Measurements from ENCODE around the gene PPARA. TPM values are rescaled to one million over a fixed set of nuclear protein-coding genes. Genes with fewer than 3 reads are reported as not detected.

The PPARA gene
- polyA plus RNA-seq, 1 of the 3 experiments (the other 2 are of a cell fraction): 4.5 TPM

DNA sequence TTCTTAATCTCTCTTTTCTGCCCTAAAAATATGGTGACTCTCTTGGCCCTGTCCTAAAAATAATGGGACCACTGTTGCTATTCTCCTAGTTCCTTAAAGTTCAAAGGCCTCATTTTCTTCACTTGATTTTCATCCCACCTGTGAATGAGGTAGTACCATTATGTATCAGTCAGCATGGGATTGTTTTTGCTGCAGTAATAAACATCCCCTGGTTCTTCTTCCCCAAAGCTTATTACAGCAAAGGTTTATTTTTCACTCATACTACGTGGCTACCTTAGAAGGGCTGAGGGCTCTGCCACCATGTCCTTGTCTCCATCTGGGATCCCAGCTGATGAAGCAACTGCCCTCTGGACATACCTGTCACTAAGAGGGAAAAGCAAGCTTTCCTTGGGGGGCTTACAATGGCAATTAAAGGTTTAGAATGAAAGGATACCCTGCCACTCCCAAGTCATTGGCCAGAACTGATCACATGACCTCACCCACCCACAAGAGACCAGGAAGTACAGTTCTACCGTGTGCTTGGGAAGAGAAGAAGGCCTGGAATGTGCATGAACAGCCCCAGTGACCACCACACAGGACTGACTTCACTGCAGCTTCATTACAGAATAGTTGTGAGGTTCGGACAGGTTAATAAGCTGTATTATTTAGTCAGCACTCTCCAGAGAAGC lies 125.3 kb downstream of the PPARA start:
- Histone ChIP-seq H4K20me1 (ENCODE audit: insufficient read depth) (no peaks in the 10 kb centered on the region), H3K4me3 (ENCODE audit: low read depth in 2 of 2, low read length in 1 of 2) (no peak overlapping the region), H3K9me2 (no peaks in the 10 kb centered on the region), H3K4me1 (ENCODE audit: control insufficient read depth in 1 of 2, insufficient read depth in 2 of 2, low read depth in 1 of 2, low read length in 1 of 2) (no peaks in the 10 kb centered on the region), H3K27ac (ENCODE audit: low read depth in 2 of 2, low read length in 1 of 2) (no peak overlapping the region), H3K27me3 (ENCODE audit: insufficient read depth) (no peaks in the 10 kb centered on the region), H3K79me2 (ENCODE audit: insufficient read depth) (0 out of 2 replicates have a peak, but pooled peaks cover 4% of the 10 kb centered on the region), H2AFZ (ENCODE audit: low read depth) (no peak overlapping the region), H3K4me2 (no peak overlapping the region), H3K9ac (no peak overlapping the region), H3K36me3 (replicated peaks in 1 of 2; ENCODE audit: control insufficient read depth in 1 of 2, insufficient read depth in 2 of 2, low read length in 1 of 2) (peaks cover 24 to 67% of the 10 kb centered on the region in 2 experiments), H3K9me3 (no peaks in the 10 kb centered on the region), H3F3A (replicated peaks; ENCODE audit: insufficient read depth) (peaks cover 3% of the 10 kb centered on the region)
- no peak for DNase-seq
- 88% methylated on average over 3 of the region's 3 CpGs for WGBS (ENCODE audit: low lambda C conversion rate)
- CTCF ChIA-PET: no interaction called here
- POLR2A ChIA-PET: no interaction called here
- TF ChIP-seq EZH2phosphoT487 (IDR thresholded peaks at IDR 0.05; ENCODE audit: borderline replicate concordance, low read depth): no peak
- no peak for TF ChIP-seq CHD2 (IDR thresholded peaks at IDR 0.05; ENCODE audit: low read length, partially characterized antibody)
- no peak for TF ChIP-seq GABPA (IDR thresholded peaks at IDR 0.05; ENCODE audit: low read depth)
- TF ChIP-seq MXI1 (IDR thresholded peaks at IDR 0.05; ENCODE audit: low read depth, low read length): no peak
- no peak for TF ChIP-seq RXRA (IDR thresholded peaks at IDR 0.05; ENCODE audit: borderline replicate concordance, low read depth)
- TF ChIP-seq FOSL2 (IDR thresholded peaks at IDR 0.05; ENCODE audit: borderline replicate concordance, low read depth): no peak
- TF ChIP-seq TAF1 (IDR thresholded peaks at IDR 0.05; ENCODE audit: borderline replicate concordance, low read depth, low read length): no peak
- TF ChIP-seq EP300 (IDR thresholded peaks at IDR 0.05; ENCODE audit: borderline replicate concordance in 1 of 2, low read depth in 1 of 2, low read length in 1 of 2): no peak
- TF ChIP-seq GATA2 (CRISPR knock-in tag; IDR thresholded peaks at IDR 0.05): no peak
- TF ChIP-seq RCOR1 (IDR thresholded peaks at IDR 0.05; ENCODE audit: low read length): no peak
- no peak for TF ChIP-seq PBX3 (IDR thresholded peaks at IDR 0.05)
- TF ChIP-seq FOXM1 (IDR thresholded peaks at IDR 0.05; ENCODE audit: low read depth): no peak

DNA sequence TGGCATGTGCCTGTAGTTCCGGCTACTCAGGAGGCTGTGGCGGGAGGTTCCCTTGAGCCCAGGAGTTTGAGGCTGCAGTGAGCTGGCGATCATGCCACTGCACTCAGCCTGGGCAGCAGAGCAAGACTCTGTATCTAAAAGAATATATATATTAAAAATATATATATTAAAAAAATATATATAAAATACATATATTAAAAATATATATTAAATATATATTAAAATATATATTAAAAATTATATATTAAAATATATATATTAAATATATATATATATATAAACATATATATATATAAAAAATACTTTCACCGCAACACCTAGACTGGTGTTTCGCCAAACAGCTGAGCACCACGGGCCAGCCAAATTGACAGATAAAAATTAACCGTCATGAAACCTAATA lies 126.2 kb downstream of the PPARA start:
- ChIA-PET POLR2A (no interaction called here), CTCF (interaction anchor here (0.8 kb wide), 1 partner anchor 8 kb away, joined by 3 read pairs; no protein-coding TSS in a partner anchor)
- H3K9me3 ChIP-seq: no peaks in the 10 kb centered on the region
- H3K9ac ChIP-seq: no peak overlapping the region
- H3K27me3 ChIP-seq (ENCODE audit: insufficient read depth): no peaks in the 10 kb centered on the region
- no peak for DNase-seq
- H3K79me2 ChIP-seq (ENCODE audit: insufficient read depth): 0 out of 2 replicates have a peak, but pooled peaks cover under 1% of the 10 kb centered on the region
- no peak overlapping the region for H3K27ac ChIP-seq (ENCODE audit: low read depth in 2 of 2, low read length in 1 of 2)
- H3K4me3 ChIP-seq (ENCODE audit: low read depth in 2 of 2, low read length in 1 of 2): no peak overlapping the region
- H3K4me1 ChIP-seq (ENCODE audit: control insufficient read depth in 1 of 2, insufficient read depth in 2 of 2, low read depth in 1 of 2, low read length in 1 of 2): no peaks in the 10 kb centered on the region
- H2AFZ ChIP-seq (ENCODE audit: low read depth): no peak overlapping the region
- no peak for TF ChIP-seq ELF1 (IDR thresholded peaks at IDR 0.05)
- no peak for TF ChIP-seq RXRA (IDR thresholded peaks at IDR 0.05; ENCODE audit: borderline replicate concordance, low read depth)
- TF ChIP-seq EZH2phosphoT487 (IDR thresholded peaks at IDR 0.05; ENCODE audit: borderline replicate concordance, low read depth): no peak
- TF ChIP-seq POLR2AphosphoS5 (IDR thresholded peaks at IDR 0.05; ENCODE audit: low read depth, low read length): no peak
- TF ChIP-seq TCF12 (IDR thresholded peaks at IDR 0.05): no peak
- no peak for TF ChIP-seq RAD21 (IDR thresholded peaks at IDR 0.05; ENCODE audit: low read length)
- over 99% methylated on average over 7 of the region's 7 CpGs for WGBS (ENCODE audit: low lambda C conversion rate)
- no peaks in the 10 kb centered on the region for H3K9me2 ChIP-seq
- no peak overlapping the region for H3K4me2 ChIP-seq
- H3K36me3 ChIP-seq (replicated peaks in 1 of 2; ENCODE audit: control insufficient read depth in 1 of 2, insufficient read depth in 2 of 2, low read length in 1 of 2): peaks cover 27 to 75% of the 10 kb centered on the region in 2 experiments
- H4K20me1 ChIP-seq (ENCODE audit: insufficient read depth): no peaks in the 10 kb centered on the region
- peaks cover 3% of the 10 kb centered on the region for H3F3A ChIP-seq (replicated peaks; ENCODE audit: insufficient read depth)
